HPDE6-E6E7 (cell line): ENCODE data around the gene PANK1.
"Not testable (repeated sequence)": the region's sequence is repeated elsewhere in the genome, so short reads cannot be mapped to it uniquely, and the experiment has no call there.

Experiments used
- DNase-seq: peaks from one replicate; pipeline ENCODE4 v3.0.0; 2011; ENCODE audit warnings: missing footprints; ENCODE audit errors: extremely low spot score

The PANK1 gene

GRCh38 chr10:89620296-89620695 is 24.7 kb downstream of the PANK1 start:
- DNase-seq = not testable (repeated sequence)

GRCh38 chr10:89615824-89616223 is 29.2 kb downstream of the PANK1 start:
- DNase-seq = no peak

GRCh38 chr10:89615112-89615511 is 29.9 kb downstream of the PANK1 start:
- DNase-seq = no peak

GRCh38 chr10:89613582-89613981 is 31.5 kb downstream of the PANK1 start:
- DNase-seq = no peak

GRCh38 chr10:89611282-89611681 is 33.8 kb downstream of the PANK1 start:
- no peak for DNase-seq

GRCh38 chr10:89609833-89610346 is 35.2 kb downstream of the PANK1 start:
- no peak for DNase-seq

- DNase-seq = no peak
Observed at GRCh38 chr10:89604200-89604599, 40.8 kb downstream of the PANK1 start.

- no peak for DNase-seq
Observed at GRCh38 chr10:89602919-89603318, 42.1 kb downstream of the PANK1 start.

- DNase-seq = no peak
Observed at GRCh38 chr10:89601728-89602361, 43.2 kb downstream of the PANK1 start.

GRCh38 chr10:89600041-89600440 is 45.0 kb downstream of the PANK1 start:
- DNase-seq = no peak

- DNase-seq = no peak
Observed at GRCh38 chr10:89593043-89593442, 52.0 kb downstream of the PANK1 start.

GRCh38 chr10:89592539-89592938 is 52.5 kb downstream of the PANK1 start:
- no peak for DNase-seq

GRCh38 chr10:89591796-89592271 is 53.2 kb downstream of the PANK1 start:
- DNase-seq = no peak

- no peak for DNase-seq
Observed at GRCh38 chr10:89591111-89591795, 53.8 kb downstream of the PANK1 start.

- DNase-seq = no peak
Observed at GRCh38 chr10:89590326-89590725, 54.7 kb downstream of the PANK1 start.

- no peak for DNase-seq
Observed at GRCh38 chr10:89589101-89589720, 55.8 kb downstream of the PANK1 start.

- DNase-seq = no peak
Observed at GRCh38 chr10:89588671-89589070, 56.4 kb downstream of the PANK1 start.

GRCh38 chr10:89582022-89582421 is 63.0 kb downstream of the PANK1 start:
- DNase-seq = no peak

GRCh38 chr10:89580243-89580642 is 64.8 kb downstream of the PANK1 start:
- DNase-seq = no peak

- no peak for DNase-seq
Observed at GRCh38 chr10:89576696-89577095, 68.3 kb downstream of the PANK1 start.

GRCh38 chr10:89576022-89576421 is 69.0 kb downstream of the PANK1 start:
- DNase-seq = no peak

GRCh38 chr10:89575031-89575430 is 70.0 kb downstream of the PANK1 start:
- no peak for DNase-seq

- DNase-seq = no peak
Observed at GRCh38 chr10:89574368-89574767, 70.7 kb downstream of the PANK1 start.
